ENCODE measurements around the gene RAD50. TPM values are rescaled to one million over a fixed set of nuclear protein-coding genes. Genes with fewer than 3 reads are reported as not detected.
"Not testable (repeated sequence)": the region's sequence is repeated elsewhere in the genome, so short reads cannot be mapped to it uniquely, and the experiment has no call there.

Gene RAD50
- total RNA-seq, 1 experiment from 2014 or later: 8.6 TPM

GRCh38 chr5:132674671-132675506 lies 118.1 kb downstream of the RAD50 start:
- DNase-seq (ENCODE audit: low spot score): no peak

DNA sequence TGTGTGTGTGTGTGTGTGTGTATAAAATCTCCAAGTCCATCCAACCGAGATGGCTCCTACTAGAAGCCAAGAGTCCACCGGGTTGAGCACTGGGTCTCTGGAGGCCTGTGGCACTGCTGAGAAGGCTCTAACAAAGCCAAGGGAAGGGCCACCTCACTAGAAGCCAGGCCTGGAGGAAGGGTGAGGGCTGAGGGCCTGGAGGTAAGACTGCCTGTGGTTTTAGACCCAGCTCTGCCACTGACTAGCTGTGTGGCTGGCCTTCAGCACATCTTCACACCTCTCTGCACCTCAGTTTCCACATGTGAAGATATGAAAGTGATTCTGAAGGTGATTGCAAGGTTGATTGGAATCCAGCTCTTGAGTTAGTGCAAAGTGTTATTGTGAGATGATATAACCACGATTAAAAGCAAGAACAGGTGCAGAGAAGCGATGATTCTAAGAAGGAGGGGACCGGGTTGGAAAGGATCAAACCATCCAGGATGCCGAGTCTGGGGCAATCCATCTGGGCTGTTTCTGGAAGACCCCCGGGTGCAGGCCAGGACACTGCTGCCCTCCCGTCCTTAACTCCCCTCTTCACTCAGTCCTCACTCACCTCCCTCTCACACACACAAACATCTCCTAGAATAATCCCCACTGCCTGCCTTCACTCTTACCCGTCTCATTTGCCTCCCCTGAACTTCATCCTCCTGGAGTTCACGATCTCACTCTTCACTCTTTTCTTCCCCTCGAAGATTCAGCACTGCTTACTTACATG lies 119.3 kb downstream of the RAD50 start:
- no peak for DNase-seq (ENCODE audit: low spot score)

DNA sequence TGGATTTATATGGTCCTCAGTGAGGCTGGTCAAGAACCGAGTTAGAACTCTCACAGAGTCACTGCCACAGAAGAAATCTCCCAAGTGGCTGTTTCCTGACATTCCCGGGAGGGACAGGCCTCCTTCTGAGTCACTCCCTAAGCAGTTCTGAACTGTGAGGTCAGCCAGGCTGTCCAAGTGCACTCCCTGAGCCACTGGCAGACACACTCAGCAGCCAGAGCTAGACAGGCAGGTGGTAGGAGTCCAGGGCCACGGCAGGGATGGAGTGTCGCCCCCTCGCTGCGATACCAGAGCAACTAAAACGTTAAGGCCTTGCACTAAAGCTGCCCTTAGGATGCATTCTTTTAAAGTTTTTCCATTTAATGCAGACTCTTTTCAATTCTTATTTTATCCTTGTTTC lies 120.4 kb downstream of the RAD50 start:
- peak; percentile 91 for DNase-seq (ENCODE audit: low spot score)

- DNase-seq (ENCODE audit: low spot score): no peak
Observed at GRCh38 chr5:132677682-132678400, 121.1 kb downstream of the RAD50 start.

DNA sequence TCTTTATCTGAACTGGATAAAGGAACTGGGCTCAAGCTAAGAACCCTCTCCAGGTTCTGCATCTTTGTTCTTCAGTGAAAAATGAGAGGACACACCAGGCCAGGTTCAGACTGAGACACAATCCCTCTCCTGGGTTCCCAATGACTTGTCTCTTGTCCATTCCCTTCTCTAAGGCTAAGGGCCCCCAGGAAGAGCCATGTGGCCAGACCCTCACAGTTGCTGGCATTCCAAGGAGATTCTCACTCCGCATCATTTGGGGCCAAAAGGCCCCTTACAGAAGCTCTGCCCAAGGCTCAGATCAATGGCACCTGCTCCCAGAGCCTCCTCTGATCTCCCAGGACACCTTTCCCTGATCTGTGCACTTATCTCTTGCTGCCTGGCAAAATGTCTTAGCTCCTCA lies 122.0 kb downstream of the RAD50 start:
- DNase-seq (ENCODE audit: low spot score): no peak

DNA sequence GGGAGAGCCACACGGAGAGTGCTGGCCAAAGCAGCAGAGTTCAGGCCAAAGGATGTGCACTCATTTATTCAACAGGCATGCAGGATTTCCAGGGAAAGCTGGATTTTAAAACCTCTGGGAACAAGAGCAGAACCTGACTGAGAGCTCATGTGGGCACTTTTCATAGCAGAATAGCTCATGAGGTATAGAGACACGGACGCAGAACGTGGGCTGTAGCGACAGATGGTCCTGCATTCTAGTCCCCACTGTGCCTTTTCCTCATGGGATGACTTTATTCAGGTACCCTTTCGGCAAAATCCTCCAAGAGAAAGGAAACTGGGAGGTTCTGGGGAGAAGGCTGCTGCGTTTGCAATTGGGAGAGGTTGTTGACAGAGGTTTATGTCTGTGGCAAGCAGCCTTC lies 122.4 kb downstream of the RAD50 start:
- DNase-seq (ENCODE audit: low spot score): no peak

GRCh38 chr5:132679717-132680380 lies 123.1 kb downstream of the RAD50 start:
- DNase-seq (ENCODE audit: low spot score): no peak

- DNase-seq (ENCODE audit: low spot score): no peak
Observed at GRCh38 chr5:132680780-132681475, 124.2 kb downstream of the RAD50 start.

DNA sequence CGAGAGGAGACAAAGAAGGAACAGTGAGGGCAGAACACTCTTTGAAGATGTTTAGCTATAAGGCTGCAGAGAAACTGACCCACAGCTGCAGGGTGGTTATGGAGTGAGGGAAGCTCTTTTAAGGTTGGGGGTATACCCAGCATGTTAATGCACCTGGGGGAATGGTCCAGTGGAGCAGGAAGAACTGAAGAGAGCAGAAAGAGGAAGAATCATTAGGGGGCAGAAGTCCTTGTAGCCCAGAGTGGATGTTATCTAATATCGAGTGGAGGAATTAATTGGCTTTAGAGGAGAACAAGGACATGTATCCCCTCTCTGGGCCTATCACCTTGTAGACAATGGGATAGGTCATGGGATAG lies 124.7 kb downstream of the RAD50 start:
- DNase-seq (ENCODE audit: low spot score): no peak

- DNase-seq (ENCODE audit: low spot score): no peak
Observed at GRCh38 chr5:132681983-132682382, 125.2 kb downstream of the RAD50 start.

GRCh38 chr5:132684491-132684890 lies 127.7 kb downstream of the RAD50 start:
- DNase-seq (ENCODE audit: low spot score): no peak

- no peak for DNase-seq (ENCODE audit: low spot score)
Observed at GRCh38 chr5:132684922-132685720, 128.3 kb downstream of the RAD50 start.

- no peak for DNase-seq (ENCODE audit: low spot score)
Observed at GRCh38 chr5:132686193-132686592, 129.4 kb downstream of the RAD50 start.

GRCh38 chr5:132687995-132688394 lies 131.2 kb downstream of the RAD50 start:
- no peak for DNase-seq (ENCODE audit: low spot score)

DNA sequence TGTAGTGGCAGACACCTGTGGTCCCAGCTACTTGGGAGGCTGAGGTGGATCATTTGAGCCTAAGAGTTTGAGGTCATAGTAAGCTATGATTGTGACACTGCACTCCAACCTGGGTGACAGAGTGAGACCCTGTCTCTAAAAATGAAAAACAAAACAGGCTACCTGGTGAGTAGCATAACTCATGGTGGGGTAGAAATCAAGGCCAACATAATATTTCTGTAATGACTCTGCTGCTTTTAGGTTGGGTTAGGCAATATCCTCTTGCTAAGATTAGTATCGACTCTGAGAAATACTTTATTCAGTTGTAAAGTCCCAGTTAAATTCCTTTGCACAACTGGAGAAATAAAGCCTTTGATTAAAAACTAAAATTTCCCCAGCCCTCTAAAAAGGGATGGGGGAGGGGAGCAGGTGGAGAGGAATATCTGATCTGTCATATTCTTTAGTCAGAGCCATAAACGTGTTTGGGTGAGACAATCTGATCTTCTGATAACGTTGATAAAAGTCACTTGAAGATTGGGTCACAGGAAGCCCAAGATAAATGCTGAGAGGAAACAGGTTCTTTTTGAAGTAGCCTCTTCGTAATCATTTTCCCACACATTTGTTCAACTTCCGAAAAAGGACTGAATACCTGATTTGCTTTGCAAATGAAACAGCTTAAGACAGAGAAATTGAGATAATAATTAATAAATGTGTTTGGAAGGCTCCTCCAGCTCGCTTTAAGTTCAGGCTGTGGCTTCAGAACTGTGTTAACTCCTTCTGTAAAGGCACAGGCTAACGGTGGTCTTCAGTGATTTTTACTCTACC lies 132.0 kb downstream of the RAD50 start:
- DNase-seq (ENCODE audit: low spot score): no peak

DNA sequence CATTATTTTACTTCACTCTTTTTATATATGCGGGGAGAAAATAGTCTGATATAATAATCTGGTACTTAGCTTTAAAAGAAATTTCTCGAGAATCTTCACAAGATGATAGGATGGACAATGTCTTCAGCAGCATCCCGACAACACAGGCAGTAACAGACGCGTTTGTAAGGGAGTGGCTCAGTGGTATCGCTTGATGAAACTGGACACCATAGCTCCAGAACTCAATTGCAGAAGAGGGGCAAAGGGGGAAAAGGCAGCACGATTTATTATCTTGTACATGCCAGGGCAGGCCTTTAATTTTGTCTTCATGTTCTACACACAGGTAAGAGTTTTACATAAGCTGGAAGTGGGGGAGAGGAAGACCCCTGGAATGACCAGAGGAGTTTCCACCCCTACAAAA lies 132.7 kb downstream of the RAD50 start:
- no peak for DNase-seq (ENCODE audit: low spot score)

DNA sequence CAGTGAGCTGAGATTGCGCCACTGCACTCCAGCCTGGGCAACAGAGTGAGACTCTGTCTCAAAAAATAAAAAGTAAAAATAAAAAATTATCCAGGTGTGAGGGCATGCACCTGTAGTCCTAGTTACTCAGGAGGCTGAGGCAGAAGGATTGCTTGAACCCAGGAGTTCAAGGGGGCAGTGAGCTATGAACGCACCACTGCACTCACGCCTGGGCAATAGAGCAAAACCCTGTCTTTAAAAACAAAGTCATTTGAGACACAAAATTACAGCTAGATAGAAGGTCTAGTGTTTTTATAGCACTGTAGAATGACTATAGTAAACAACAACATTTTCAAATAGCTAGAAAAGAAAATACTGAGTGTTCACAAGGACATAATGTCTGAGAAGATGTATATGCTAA lies 133.4 kb downstream of the RAD50 start:
- no peak for DNase-seq (ENCODE audit: low spot score)

DNA sequence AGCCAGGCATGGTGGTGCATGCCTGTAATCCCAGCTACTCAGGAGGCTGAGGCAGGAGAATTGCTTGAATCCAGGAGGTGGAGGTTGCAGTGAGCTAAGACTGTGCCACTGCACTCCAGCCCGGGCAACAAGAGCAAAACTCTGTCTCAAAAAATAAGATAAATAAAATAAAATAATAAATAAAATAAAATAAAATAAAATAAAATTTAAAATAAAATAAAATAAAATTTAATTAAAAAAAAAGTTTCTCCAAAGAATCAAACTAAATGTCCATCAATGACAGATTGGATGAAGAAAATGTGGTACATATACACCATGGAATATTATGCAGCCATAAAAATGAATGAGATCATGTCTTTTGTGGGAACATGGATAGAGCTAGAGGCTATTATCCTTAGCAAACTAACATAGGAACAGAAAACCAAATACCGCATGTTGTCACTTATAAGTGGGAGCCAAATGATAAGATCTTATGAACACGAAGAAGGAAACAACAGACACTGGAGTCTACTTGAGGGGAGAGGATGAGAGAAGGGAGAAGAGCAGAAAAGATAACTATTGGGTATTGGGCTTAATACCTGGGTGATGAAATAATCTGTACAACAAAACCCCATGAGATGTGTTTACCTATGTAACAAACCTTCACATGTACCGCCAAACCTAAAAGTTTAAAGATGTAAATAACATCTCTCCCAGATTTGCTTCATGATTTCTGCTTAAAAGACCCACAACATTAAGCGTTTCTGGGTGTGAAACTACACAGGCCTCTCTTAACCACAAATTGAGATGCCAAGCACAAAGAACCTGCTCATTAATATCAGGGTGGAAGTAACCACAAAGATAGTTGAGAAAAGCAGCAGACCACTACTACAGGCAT lies 135.2 kb downstream of the RAD50 start:
- DNase-seq (ENCODE audit: low spot score): not testable (repeated sequence)

- no peak for DNase-seq (ENCODE audit: low spot score)
Observed at GRCh38 chr5:132692632-132692967, 135.8 kb downstream of the RAD50 start.
